Fibroblast of pulmonary artery (primary cell): ENCODE data around the gene FOSL2.

Experiments used
- DNase-seq: peaks from one replicate; pipeline ENCODE4 v3.0.0-alpha.2; 2010; ENCODE audit warnings: low read depth
- H3K4me3 ChIP-seq: replicated peaks from 2 replicates; pipeline ENCODE4 v1.5.1; 2011; ENCODE audit warnings: low read depth, mild to moderate bottlenecking, control low read depth, low read length, moderate library complexity
- TF ChIP-seq, protein P1 (sequence below): IDR thresholded peaks from 2 replicates; pipeline ENCODE4 v1.5.1; 2011; ENCODE audit warnings: mild to moderate bottlenecking, control low read depth, low read length, inconsistent platforms; ENCODE audit errors: missing control alignments

The FOSL2 gene

DNA sequence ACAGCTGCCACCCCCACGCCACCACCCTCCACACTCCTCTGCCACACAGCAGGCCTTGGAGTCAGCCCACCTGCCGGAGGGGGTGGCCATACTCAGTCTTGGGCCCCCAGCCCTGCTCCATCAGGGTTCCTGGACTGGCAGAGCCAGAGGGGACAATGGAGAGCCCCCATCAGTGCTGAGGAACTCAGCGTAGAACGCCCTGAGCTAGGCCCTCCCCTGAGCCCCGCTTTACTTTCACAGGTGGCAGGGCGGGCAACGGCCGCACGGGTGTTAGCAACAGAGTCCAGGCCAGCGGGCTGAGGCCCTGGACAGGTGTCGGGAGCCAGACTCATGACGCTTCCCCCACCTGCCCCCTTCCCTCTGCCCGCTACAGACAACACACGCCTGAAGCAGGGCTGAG lies 47.1 kb downstream of the FOSL2 start:
- H3K4me3 ChIP-seq = no peak overlapping the region
- no peak for DNase-seq
- TF ChIP-seq, protein P1, sequence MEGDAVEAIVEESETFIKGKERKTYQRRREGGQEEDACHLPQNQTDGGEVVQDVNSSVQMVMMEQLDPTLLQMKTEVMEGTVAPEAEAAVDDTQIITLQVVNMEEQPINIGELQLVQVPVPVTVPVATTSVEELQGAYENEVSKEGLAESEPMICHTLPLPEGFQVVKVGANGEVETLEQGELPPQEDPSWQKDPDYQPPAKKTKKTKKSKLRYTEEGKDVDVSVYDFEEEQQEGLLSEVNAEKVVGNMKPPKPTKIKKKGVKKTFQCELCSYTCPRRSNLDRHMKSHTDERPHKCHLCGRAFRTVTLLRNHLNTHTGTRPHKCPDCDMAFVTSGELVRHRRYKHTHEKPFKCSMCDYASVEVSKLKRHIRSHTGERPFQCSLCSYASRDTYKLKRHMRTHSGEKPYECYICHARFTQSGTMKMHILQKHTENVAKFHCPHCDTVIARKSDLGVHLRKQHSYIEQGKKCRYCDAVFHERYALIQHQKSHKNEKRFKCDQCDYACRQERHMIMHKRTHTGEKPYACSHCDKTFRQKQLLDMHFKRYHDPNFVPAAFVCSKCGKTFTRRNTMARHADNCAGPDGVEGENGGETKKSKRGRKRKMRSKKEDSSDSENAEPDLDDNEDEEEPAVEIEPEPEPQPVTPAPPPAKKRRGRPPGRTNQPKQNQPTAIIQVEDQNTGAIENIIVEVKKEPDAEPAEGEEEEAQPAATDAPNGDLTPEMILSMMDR = no peak

DNA sequence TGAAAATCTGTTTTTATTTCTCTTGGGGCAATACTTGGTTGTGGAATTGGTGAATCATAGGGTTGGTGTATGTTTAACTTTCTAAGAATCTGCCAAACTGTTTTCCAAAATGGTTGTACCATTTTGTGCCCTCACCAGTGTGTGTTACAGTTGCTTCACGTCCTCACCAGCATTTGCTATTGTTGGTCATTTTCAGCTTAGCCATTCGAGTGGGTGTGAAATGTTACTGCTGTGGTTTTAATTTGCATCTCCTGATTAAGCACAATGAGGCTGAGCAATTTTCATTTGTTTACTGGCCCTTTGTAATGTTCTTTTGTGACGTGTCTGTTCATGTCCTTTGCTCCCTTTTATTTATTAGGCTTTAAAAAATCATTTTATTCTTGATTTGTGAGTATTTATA lies 49.7 kb downstream of the FOSL2 start:
- DNase-seq = no peak
- TF ChIP-seq, protein P1 = no peak
- H3K4me3 ChIP-seq = no peak overlapping the region

DNA sequence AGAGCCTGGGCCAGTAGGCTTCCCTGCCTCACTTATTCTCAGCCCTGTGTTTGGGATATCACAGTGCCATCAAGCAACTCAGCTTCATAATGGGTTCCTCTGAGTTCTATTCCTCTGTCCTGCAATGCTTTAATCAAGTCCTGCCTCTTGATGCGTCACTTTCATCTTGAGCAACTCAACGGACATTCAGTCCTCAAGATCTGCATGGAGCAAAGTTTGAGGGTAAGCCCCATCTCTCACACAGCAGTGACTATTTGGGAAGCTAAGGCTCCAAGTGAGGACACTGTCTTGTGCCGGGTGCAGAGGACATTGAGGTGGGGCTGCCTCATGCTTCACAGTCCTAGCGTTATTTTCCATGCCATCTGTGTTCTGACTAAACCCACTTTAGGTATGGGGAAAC lies 52.3 kb downstream of the FOSL2 start:
- DNase-seq = no peak
- TF ChIP-seq, protein P1 = no peak
- no peak overlapping the region for H3K4me3 ChIP-seq

DNA sequence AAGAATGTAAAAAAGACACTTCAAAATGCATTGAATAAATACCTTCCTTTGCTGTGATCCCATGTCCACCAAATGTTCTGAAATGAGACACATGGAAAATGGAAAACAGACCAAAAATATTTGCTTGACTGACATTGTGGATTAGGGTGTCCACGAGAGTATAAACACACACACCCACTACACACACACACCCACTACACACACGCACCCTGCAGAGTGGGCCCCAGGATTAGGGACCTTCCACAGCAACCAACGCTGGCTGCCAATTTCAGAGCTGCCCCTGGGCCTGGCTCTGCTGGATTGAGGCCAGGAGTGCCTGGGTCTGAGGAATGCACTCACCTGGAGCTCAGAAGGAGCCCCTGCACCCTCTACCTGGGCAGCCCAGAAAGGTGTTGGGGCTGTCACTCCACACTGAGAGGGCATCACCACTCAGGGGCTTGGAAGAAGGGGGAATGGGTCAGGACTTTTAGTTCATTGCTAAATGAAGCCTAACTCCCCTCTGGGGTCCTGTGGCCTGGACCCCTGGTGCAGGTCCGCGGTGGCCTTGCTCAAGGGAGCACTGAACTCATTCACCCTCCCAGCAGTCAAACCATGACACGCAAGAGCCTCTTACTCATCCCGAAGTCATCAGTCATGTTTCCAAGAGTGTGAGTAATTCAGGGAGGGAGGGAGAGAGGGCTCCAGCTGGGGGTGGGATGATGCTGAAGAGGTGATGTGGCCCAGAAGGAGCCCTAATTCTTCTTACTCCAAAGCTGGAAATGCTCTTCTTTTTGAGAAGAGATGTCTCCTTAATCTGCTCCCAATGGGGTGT lies 53.0 kb downstream of the FOSL2 start:
- no peak overlapping the region for H3K4me3 ChIP-seq
- DNase-seq = peak; percentile 91
- TF ChIP-seq, protein P1 = no peak

DNA sequence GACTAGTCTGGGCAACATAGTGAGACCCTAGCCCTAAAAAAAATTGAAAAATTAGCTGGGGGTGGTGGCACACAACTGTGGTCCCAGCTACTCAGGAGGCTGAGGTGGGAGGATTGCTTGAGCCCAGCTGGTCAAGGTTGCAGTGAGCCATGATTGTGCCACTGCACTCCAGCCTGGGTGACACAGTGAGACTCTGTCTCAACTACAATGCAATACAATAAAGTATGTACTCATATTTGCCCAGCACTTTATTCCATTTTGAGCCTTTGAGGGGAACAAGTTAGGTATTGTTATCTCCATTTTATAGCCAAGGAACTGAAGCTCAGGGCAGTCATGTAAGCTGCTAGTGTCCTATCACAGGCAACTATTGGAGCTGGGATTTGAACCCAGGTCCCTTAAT lies 53.9 kb downstream of the FOSL2 start:
- no peak for DNase-seq
- TF ChIP-seq, protein P1 = no peak
- no peak overlapping the region for H3K4me3 ChIP-seq

DNA sequence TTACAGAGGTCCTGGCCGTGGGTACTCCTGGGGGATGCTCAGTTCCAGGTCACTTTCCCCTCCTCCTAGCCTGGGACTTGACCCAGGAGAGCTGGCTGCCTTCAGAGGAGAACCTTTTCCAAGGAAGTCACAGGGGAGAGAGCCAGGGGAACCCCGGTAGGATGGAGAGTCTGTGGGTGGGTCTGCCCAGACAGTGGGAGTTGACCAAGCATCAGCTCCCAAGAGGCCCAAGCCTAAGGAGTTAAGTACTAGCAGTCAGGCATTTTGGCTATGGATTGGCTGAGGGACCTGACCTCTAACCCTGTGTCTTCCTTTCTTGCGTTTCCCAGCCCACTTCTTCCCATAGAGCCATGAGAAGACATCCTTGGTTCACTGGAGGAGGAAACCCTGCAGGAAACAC lies 54.4 kb downstream of the FOSL2 start:
- H3K4me3 ChIP-seq = no peak overlapping the region
- TF ChIP-seq, protein P1 = no peak
- DNase-seq = no peak
